Panc1 (cell line): ENCODE measurements around the gene NUP54. TPM values are rescaled to one million over a fixed set of nuclear protein-coding genes. Genes with fewer than 3 reads are reported as not detected.

ENCODE experiments used
- ATAC-seq: fragments of 200-7000 bp; cut with Tn5 transposase; 2 replicates; pipeline ENCODE4 v1.9.1; 2020; ENCODE audit warnings: mild to moderate bottlenecking, moderate library complexity
- BruUV-seq: library from RNA; stranded (reverse); fragments of 400-500 nt; replicated peaks from 2 replicates; lab custom pipeline; 2021; lab: Mats Ljungman, UMichigan
- CTCF ChIA-PET: fragments of 300-600 bp; sonication (Branson Sonifier 250); formaldehyde crosslinking; loops from one replicate; lab custom pipeline; 2022; ENCODE audit warnings: antibody characterized with exemption; lab: Charles Lee
- POLR2A ChIA-PET: fragments of 300-600 bp; sonication (Branson Sonifier 250); formaldehyde crosslinking; loops from one replicate; lab custom pipeline; 2022; ENCODE audit warnings: antibody characterized with exemption; lab: Charles Lee
- DNase-seq: peaks from one replicate; pipeline ENCODE4 v3.0.0-alpha.2; 2010; ENCODE audit warnings: low read depth, low spot score
- H3K27ac ChIP-seq: 2 replicates; pipeline ENCODE4 v1.5.1; 2011; ENCODE audit warnings: mild to moderate bottlenecking, low read length, inconsistent platforms
- H3K27me3 ChIP-seq: fragments of 200-500 bp; sonication (Bioruptor generic); 2 replicates; pipeline ENCODE4 v1.6.0; 2014; ENCODE audit warnings: low read length, inconsistent platforms; ENCODE audit not compliant: control insufficient read depth, insufficient read depth
- H3K36me3 ChIP-seq: fragments of 200-500 bp; sonication (Bioruptor generic); 2 replicates; pipeline ENCODE4 v1.5.1; 2014; ENCODE audit warnings: inconsistent platforms, mild to moderate bottlenecking, low read length, moderate library complexity; ENCODE audit not compliant: control insufficient read depth, insufficient read depth
- H3K4me1 ChIP-seq: 2 replicates; pipeline ENCODE4 v1.5.1; 2011; ENCODE audit warnings: inconsistent platforms, mild to moderate bottlenecking, low read length, moderate library complexity; ENCODE audit not compliant: control insufficient read depth, insufficient read depth
- H3K4me3 ChIP-seq, 2 experiments: 2 replicates each; pipeline ENCODE4 v1.5.1; 2011 to 2012; ENCODE audit warnings: low read depth in 2 of 2, low read length in 2 of 2, mild to moderate bottlenecking in 2 of 2, inconsistent platforms in 1 of 2, moderate library complexity in 1 of 2
- H3K9me3 ChIP-seq: fragments of 200-500 bp; sonication (Bioruptor generic); 2 replicates; pipeline ENCODE4 v1.5.1; 2014; ENCODE audit warnings: low read depth, mild to moderate bottlenecking, inconsistent platforms, low read length, moderate library complexity; ENCODE audit not compliant: control insufficient read depth, insufficient read depth
- POLR2AphosphoS5 ChIP-seq: IDR thresholded peaks from 2 replicates; pipeline ENCODE4 v1.6.1; 2012; ENCODE audit warnings: mild to moderate bottlenecking, low read depth, low read length, moderate library complexity
- SIN3A ChIP-seq: IDR thresholded peaks from 2 replicates; pipeline ENCODE4 v1.6.1; 2012; ENCODE audit warnings: low read depth, mild to moderate bottlenecking, low read length, moderate library complexity, borderline replicate concordance; ENCODE audit not compliant: insufficient read depth
- TCF7L2 ChIP-seq: IDR thresholded peaks from 2 replicates; pipeline ENCODE4 v1.6.1; 2011; ENCODE audit warnings: mild to moderate bottlenecking, low read depth, low read length, inconsistent platforms
- in situ Hi-C: cut with HindIII; loops from 2 replicates; pipeline ENCODE4 v1.10.0; 2016; ENCODE audit warnings: low sequenced_read_pairs, low pct_unique_long_range_greater_than_20kb
- intact Hi-C: fragments of 100-400 bp; cut with micrococcal nuclease; formaldehyde crosslinking; loops from one replicate; pipeline ENCODE4 v1.10.0; 2022; ENCODE audit not compliant: unreplicated experiment
- total RNA-seq: library from RNA; stranded (reverse); gene quantifications from one replicate; pipeline ENCODE4 v1.2.1, GENCODE V29; 2021; ENCODE audit not compliant: unreplicated experiment
- TF ChIP-seq, protein P1 (sequence below): fragments of 450-650 bp; IDR thresholded peaks from 2 replicates; pipeline ENCODE4 v1.5.1; 2017; ENCODE audit warnings: mild to moderate bottlenecking
- TF ChIP-seq, protein P2 (sequence below), 2 experiments: IDR thresholded peaks; 2 replicates each; pipeline ENCODE4 v1.6.1; 2011 to 2012; ENCODE audit warnings: low read depth in 2 of 2, control low read depth in 1 of 2, low read length in 1 of 2, mild to moderate bottlenecking in 1 of 2, moderate library complexity in 1 of 2; ENCODE audit not compliant: insufficient read depth in 1 of 2

NUP54 gene
- total RNA-seq, 1 experiment from 2014 or later, result 32.1 TPM

DNA sequence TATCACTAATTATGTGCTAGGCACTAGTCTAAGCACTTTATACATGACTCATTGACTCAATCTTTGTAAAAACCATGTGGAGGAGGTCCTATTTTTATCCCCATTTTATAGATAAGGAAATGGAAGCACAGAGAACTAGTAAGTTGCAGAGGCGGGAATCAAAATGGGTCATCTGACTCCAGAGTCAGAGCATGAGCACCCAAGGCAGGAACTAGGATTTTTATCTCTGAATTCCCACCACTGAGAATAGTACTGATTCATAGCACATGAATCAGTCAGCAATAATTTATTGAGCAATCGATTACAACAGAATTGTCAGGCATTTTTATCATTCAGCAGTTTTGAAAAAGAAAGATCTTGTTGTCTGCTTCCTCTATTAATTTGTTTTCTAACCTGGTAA, 46.1 kb upstream of the NUP54 start:
- ATAC-seq, result no peak
- peaks cover 9% of the 10 kb centered on the region; the same call in 1 of the 2 replicates for H3K4me1 ChIP-seq

GRCh38 chr4:76192236-76192635, 44.0 kb upstream of the NUP54 start:
- in situ Hi-C loops, result no loop called here
- no peak overlapping the region for H3K27ac ChIP-seq
- BruUV-seq, result no TSS peak

More for the DNA sequence above, 46.1 kb upstream of the NUP54 start:
- TF ChIP-seq POLR2AphosphoS5 (no peak), TCF7L2 (no peak), SIN3A (no peak)
- TF ChIP-seq, protein P1, sequence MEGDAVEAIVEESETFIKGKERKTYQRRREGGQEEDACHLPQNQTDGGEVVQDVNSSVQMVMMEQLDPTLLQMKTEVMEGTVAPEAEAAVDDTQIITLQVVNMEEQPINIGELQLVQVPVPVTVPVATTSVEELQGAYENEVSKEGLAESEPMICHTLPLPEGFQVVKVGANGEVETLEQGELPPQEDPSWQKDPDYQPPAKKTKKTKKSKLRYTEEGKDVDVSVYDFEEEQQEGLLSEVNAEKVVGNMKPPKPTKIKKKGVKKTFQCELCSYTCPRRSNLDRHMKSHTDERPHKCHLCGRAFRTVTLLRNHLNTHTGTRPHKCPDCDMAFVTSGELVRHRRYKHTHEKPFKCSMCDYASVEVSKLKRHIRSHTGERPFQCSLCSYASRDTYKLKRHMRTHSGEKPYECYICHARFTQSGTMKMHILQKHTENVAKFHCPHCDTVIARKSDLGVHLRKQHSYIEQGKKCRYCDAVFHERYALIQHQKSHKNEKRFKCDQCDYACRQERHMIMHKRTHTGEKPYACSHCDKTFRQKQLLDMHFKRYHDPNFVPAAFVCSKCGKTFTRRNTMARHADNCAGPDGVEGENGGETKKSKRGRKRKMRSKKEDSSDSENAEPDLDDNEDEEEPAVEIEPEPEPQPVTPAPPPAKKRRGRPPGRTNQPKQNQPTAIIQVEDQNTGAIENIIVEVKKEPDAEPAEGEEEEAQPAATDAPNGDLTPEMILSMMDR, result no peak
- TF ChIP-seq, protein P2, sequence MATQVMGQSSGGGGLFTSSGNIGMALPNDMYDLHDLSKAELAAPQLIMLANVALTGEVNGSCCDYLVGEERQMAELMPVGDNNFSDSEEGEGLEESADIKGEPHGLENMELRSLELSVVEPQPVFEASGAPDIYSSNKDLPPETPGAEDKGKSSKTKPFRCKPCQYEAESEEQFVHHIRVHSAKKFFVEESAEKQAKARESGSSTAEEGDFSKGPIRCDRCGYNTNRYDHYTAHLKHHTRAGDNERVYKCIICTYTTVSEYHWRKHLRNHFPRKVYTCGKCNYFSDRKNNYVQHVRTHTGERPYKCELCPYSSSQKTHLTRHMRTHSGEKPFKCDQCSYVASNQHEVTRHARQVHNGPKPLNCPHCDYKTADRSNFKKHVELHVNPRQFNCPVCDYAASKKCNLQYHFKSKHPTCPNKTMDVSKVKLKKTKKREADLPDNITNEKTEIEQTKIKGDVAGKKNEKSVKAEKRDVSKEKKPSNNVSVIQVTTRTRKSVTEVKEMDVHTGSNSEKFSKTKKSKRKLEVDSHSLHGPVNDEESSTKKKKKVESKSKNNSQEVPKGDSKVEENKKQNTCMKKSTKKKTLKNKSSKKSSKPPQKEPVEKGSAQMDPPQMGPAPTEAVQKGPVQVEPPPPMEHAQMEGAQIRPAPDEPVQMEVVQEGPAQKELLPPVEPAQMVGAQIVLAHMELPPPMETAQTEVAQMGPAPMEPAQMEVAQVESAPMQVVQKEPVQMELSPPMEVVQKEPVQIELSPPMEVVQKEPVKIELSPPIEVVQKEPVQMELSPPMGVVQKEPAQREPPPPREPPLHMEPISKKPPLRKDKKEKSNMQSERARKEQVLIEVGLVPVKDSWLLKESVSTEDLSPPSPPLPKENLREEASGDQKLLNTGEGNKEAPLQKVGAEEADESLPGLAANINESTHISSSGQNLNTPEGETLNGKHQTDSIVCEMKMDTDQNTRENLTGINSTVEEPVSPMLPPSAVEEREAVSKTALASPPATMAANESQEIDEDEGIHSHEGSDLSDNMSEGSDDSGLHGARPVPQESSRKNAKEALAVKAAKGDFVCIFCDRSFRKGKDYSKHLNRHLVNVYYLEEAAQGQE (IDR thresholded peaks at IDR 0.05; ENCODE audit: insufficient read depth in 1 of 2, low read depth in 2 of 2, low read length in 1 of 2), result no peak
- intact Hi-C loops (no loop called here), in situ Hi-C loops (no loop called here)
- no TSS peak for BruUV-seq
- Histone ChIP-seq H3K4me3 (no peak overlapping the region), H3K36me3 (no peaks in the 10 kb centered on the region), H3K9me3 (no peaks in the 10 kb centered on the region), H3K27me3 (no peaks in the 10 kb centered on the region), H3K27ac (no peak overlapping the region)
- ChIA-PET CTCF (no interaction called here), POLR2A (no interaction called here)
- no peak for DNase-seq

More at GRCh38 chr4:76192236-76192635, 44.0 kb upstream of the NUP54 start:
- Histone ChIP-seq H3K4me1 (no peaks in the 10 kb centered on the region), H3K27me3 (no peaks in the 10 kb centered on the region), H3K4me3 (no peak overlapping the region), H3K36me3 (no peaks in the 10 kb centered on the region), H3K9me3 (no peaks in the 10 kb centered on the region)
- CTCF ChIA-PET, result no interaction called here
- POLR2A ChIA-PET, result no interaction called here
- intact Hi-C loops, result no loop called here
- no peak for DNase-seq
- ATAC-seq, result no peak
- TF ChIP-seq SIN3A (no peak), POLR2AphosphoS5 (no peak), TCF7L2 (no peak)
- TF ChIP-seq, protein P2 (IDR thresholded peaks at IDR 0.05; ENCODE audit: insufficient read depth in 1 of 2, low read depth in 2 of 2, low read length in 1 of 2), result no peak
- TF ChIP-seq, protein P1, result no peak
